ENCODE results near the gene MACROD2.
A peak's percentile ranks its signal among the peaks of the same experiment; 100 is the strongest.

The MACROD2 gene

GRCh38 chr20:15921930-15922329 is 1926.6 kb downstream of the MACROD2 start:
- DNase-seq (ENCODE audit: low read depth): no peak

- DNase-seq (ENCODE audit: low read depth): no peak
These were observed 1927.2 kb downstream of the MACROD2 start for GRCh38 chr20:15922556-15922955.

- no peak for DNase-seq (ENCODE audit: low read depth)
These were observed 1927.9 kb downstream of the MACROD2 start for GRCh38 chr20:15923030-15923776.

GRCh38 chr20:15924556-15924955 is 1929.2 kb downstream of the MACROD2 start:
- no peak for DNase-seq (ENCODE audit: low read depth)

GRCh38 chr20:15925376-15925775 is 1930.1 kb downstream of the MACROD2 start:
- no peak for DNase-seq (ENCODE audit: low read depth)

GRCh38 chr20:15927893-15928650 is 1932.8 kb downstream of the MACROD2 start:
- no peak for DNase-seq (ENCODE audit: low read depth)

- DNase-seq (ENCODE audit: low read depth): no peak
These were observed 1933.6 kb downstream of the MACROD2 start for GRCh38 chr20:15928946-15929345.

GRCh38 chr20:15930311-15931305 is 1935.3 kb downstream of the MACROD2 start:
- peak; percentile 37 for DNase-seq (ENCODE audit: low read depth)

- DNase-seq (ENCODE audit: low read depth): no peak
These were observed 1936.6 kb downstream of the MACROD2 start for GRCh38 chr20:15931897-15932296.

- DNase-seq (ENCODE audit: low read depth): no peak
These were observed 1941.9 kb downstream of the MACROD2 start for GRCh38 chr20:15937179-15937578.

GRCh38 chr20:15938847-15939246 is 1943.5 kb downstream of the MACROD2 start:
- no peak for DNase-seq (ENCODE audit: low read depth)

GRCh38 chr20:15940127-15940526 is 1944.8 kb downstream of the MACROD2 start:
- DNase-seq (ENCODE audit: low read depth): no peak

- no peak for DNase-seq (ENCODE audit: low read depth)
These were observed 1946.8 kb downstream of the MACROD2 start for GRCh38 chr20:15942130-15942529.

- DNase-seq (ENCODE audit: low read depth): no peak
These were observed 1950.0 kb downstream of the MACROD2 start for GRCh38 chr20:15945289-15945688.

GRCh38 chr20:15949391-15949790 is 1954.1 kb downstream of the MACROD2 start:
- DNase-seq (ENCODE audit: low read depth): no peak

GRCh38 chr20:15951658-15952057 is 1956.3 kb downstream of the MACROD2 start:
- DNase-seq (ENCODE audit: low read depth): no peak

GRCh38 chr20:15958142-15958541 is 1962.8 kb downstream of the MACROD2 start:
- DNase-seq (ENCODE audit: low read depth): no peak

- DNase-seq (ENCODE audit: low read depth): peak; percentile 2
These were observed 1969.8 kb downstream of the MACROD2 start for GRCh38 chr20:15965165-15965564.

GRCh38 chr20:15967334-15967733 is 1972.0 kb downstream of the MACROD2 start:
- no peak for DNase-seq (ENCODE audit: low read depth)

- no peak for DNase-seq (ENCODE audit: low read depth)
These were observed 1980.9 kb downstream of the MACROD2 start for GRCh38 chr20:15976047-15976736.

- DNase-seq (ENCODE audit: low read depth): no peak
These were observed 1981.7 kb downstream of the MACROD2 start for GRCh38 chr20:15977026-15977425.

- DNase-seq (ENCODE audit: low read depth): no peak
These were observed 1982.4 kb downstream of the MACROD2 start for GRCh38 chr20:15977758-15978157.

Measured in GM04504 (cell line).